ENCODE results near the gene TMEM72. TPM values are rescaled to one million over a fixed set of nuclear protein-coding genes. Genes with fewer than 3 reads are reported as not detected.

The TMEM72 gene
- total RNA-seq, 1 donor from 2014 or later: not detected

DNA sequence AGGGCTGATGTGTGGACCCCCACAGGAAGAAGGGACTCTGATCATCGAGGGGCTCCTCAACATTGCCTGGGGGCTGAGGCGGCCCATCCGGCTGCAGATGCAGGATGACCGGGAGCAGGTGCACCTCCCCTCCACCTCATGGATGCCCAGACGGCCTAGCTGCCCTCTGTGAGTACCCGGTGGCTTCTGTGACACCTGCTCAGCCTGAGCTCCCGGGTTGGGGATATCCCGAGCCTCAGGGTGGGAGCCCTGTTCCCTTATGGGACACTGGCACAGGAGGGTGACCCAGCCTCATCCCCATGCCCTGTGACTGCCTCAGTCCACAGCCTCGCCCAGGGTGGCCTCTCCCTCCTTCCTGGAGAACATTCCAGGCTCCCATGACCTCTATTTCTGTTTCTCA lies 71.4 kb downstream of the TMEM72 start:
- peaks cover 2% of the 10 kb centered on the region for H3K27me3 Mint-ChIP-seq
- TF ChIP-seq, protein P1, sequence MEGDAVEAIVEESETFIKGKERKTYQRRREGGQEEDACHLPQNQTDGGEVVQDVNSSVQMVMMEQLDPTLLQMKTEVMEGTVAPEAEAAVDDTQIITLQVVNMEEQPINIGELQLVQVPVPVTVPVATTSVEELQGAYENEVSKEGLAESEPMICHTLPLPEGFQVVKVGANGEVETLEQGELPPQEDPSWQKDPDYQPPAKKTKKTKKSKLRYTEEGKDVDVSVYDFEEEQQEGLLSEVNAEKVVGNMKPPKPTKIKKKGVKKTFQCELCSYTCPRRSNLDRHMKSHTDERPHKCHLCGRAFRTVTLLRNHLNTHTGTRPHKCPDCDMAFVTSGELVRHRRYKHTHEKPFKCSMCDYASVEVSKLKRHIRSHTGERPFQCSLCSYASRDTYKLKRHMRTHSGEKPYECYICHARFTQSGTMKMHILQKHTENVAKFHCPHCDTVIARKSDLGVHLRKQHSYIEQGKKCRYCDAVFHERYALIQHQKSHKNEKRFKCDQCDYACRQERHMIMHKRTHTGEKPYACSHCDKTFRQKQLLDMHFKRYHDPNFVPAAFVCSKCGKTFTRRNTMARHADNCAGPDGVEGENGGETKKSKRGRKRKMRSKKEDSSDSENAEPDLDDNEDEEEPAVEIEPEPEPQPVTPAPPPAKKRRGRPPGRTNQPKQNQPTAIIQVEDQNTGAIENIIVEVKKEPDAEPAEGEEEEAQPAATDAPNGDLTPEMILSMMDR (IDR thresholded peaks at IDR 0.05): no peak
- POLR2A ChIA-PET: no interaction called here
- no peak overlapping the region for H3K27ac Mint-ChIP-seq
- intact Hi-C loops (cut with micrococcal nuclease): no loop called here
- no peaks in the 10 kb centered on the region for H3K4me1 Mint-ChIP-seq
- no peaks in the 10 kb centered on the region for H3K36me3 Mint-ChIP-seq (ENCODE audit: low read depth)
- H3K9me3 Mint-ChIP-seq: no peaks in the 10 kb centered on the region
- CTCF ChIA-PET: no interaction called here
- ATAC-seq (ENCODE audit: low read depth) (no peak), DNase-seq (no peak)
- no peak overlapping the region for H3K4me3 Mint-ChIP-seq

DNA sequence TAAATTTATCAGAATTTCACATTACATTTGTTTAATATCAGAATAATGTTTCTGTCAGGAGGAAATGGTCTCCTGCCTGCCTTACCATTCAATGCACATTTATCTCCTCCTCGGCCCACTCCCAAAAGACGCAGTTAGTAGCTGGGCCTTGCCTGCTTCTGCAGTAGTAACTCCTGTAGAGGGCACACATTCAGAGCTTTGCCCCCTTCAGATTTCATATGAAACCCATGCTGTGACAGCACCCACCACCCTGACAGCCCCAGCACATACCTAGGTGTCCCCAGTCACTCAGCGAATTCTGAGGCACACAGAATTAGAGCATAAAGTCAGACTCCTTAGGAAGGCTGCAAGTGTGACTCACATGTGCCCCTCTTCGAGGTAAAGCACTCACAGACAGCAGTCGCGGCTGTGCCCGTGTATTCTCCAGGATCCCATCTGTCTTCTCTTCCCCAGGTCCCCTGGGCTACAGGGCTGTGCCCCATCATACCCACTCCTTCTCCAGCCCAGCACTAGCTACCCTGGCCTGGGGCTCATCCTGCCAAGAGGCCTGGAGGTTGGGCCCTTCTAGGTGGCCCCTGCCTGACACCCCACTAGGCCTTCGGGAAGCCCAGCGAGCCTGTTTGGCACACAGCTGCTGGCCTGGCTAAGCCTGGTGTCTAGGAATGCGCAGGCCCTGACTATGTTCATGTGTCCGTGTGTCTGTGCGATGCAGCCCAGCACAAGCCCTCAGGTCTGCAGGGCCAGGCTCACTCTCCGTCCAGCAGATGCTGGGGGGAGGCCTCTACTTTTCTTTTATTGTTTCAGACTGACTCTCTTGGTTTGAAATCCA lies 72.1 kb downstream of the TMEM72 start:
- DNase-seq (no peak), ATAC-seq (ENCODE audit: low read depth) (no peak)
- Mint-ChIP-seq H3K9me3 (no peaks in the 10 kb centered on the region), H3K36me3 (ENCODE audit: low read depth) (no peaks in the 10 kb centered on the region), H3K4me1 (no peaks in the 10 kb centered on the region), H3K4me3 (no peak overlapping the region), H3K27me3 (peaks cover 2% of the 10 kb centered on the region), H3K27ac (no peak overlapping the region)
- TF ChIP-seq, protein P1 (IDR thresholded peaks at IDR 0.05): no peak
- ChIA-PET POLR2A (no interaction called here), CTCF (no interaction called here)
- intact Hi-C loops (cut with micrococcal nuclease): no loop called here

DNA sequence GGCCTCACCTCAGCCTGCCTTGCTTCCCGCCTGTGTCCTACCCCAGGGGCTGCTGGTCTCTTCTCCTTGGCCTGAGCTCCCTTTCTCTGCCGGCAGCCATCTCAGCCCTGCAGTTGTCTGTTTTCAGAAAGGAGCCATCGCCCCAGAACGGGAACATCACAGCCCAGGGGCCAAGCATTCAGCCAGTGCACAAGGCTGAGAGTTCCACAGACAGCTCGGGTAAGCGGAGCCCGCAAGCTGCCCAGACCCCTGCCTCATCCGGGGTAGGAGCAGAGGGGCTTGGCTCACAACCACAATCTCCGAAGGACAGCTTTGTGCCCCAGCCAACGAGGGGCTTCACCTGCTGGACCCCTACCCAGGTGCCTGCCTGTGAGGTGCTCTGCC lies 72.8 kb downstream of the TMEM72 start:
- Mint-ChIP-seq H3K27ac (no peak overlapping the region), H3K4me1 (no peaks in the 10 kb centered on the region), H3K36me3 (ENCODE audit: low read depth) (no peaks in the 10 kb centered on the region), H3K4me3 (no peak overlapping the region), H3K9me3 (no peaks in the 10 kb centered on the region), H3K27me3 (peaks cover 2% of the 10 kb centered on the region)
- TF ChIP-seq, protein P1 (IDR thresholded peaks at IDR 0.05): no peak
- CTCF ChIA-PET: no interaction called here
- ATAC-seq (ENCODE audit: low read depth) (no peak), DNase-seq (no peak)
- POLR2A ChIA-PET: no interaction called here
- intact Hi-C loops (cut with micrococcal nuclease): no loop called here

DNA sequence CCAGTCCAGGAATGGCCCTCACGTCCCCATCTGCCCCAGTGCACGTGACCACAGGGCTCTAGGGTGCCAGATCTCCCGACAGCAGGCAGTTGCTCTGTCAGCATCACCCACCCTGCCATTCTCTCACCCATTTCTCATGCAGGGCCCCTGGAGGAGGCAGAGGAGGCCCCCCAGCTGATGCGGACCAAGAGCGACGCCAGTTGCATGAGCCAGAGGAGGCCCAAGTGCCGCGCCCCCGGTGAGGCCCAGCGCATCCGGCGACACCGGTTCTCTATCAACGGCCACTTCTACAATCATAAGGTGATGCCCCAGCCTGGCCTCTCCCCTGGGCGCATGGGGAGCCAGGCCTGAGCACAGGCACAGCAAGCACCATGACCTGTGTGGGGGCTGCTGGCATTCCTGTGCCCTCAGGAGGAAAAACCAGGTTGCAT lies 73.5 kb downstream of the TMEM72 start:
- TF ChIP-seq, protein P1 (IDR thresholded peaks at IDR 0.05): no peak
- H3K4me3 Mint-ChIP-seq: no peak overlapping the region
- CTCF ChIA-PET: no interaction called here
- no peaks in the 10 kb centered on the region for H3K36me3 Mint-ChIP-seq (ENCODE audit: low read depth)
- intact Hi-C loops (cut with micrococcal nuclease): no loop called here
- ATAC-seq (ENCODE audit: low read depth) (no peak), DNase-seq (no peak)
- no peak overlapping the region for H3K27ac Mint-ChIP-seq
- POLR2A ChIA-PET: no interaction called here
- H3K9me3 Mint-ChIP-seq: no peaks in the 10 kb centered on the region
- no peaks in the 10 kb centered on the region for H3K4me1 Mint-ChIP-seq
- peaks cover 2% of the 10 kb centered on the region for H3K27me3 Mint-ChIP-seq

DNA sequence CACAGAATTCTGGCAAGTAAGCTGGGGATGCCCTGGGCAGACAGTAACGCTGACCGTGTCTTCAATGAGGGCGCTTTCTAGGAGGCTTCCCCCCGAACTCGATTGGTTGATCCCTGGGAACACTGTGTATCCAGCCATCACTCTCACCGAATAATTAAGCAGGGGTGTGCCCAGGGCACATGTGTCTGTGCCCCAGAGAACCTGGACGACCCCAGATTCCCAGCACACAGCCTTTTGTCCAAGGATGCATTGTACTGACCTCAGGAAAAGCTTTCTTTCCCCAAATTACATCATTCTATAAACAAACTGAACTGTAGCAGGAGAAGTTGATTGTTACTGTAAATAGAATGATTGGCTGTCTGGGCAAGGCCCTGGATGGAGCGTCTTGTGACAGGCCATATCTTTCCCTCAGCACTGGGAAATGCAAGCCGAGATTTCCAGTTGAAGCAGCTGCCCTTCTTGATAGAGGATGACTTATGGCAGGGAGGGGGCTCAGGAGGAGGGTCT lies 74.1 kb downstream of the TMEM72 start:
- Mint-ChIP-seq H3K27ac (no peak overlapping the region), H3K4me1 (no peaks in the 10 kb centered on the region), H3K9me3 (no peaks in the 10 kb centered on the region), H3K36me3 (ENCODE audit: low read depth) (no peaks in the 10 kb centered on the region), H3K27me3 (peaks cover 2% of the 10 kb centered on the region), H3K4me3 (no peak overlapping the region)
- DNase-seq (no peak), ATAC-seq (ENCODE audit: low read depth) (no peak)
- intact Hi-C loops (cut with micrococcal nuclease): no loop called here
- CTCF ChIA-PET: no interaction called here
- POLR2A ChIA-PET: no interaction called here
- TF ChIP-seq, protein P1 (IDR thresholded peaks at IDR 0.05): no peak

Measured in activated B cell treated with CpG ODN at 0.5 μM for 24 hours (primary cell).